Fibroblast of gingiva (primary cell): ENCODE data around the gene ALDOB.

Experiments used
- DNase-seq: peaks from one replicate; pipeline ENCODE4 v3.0.0-alpha.2; 2011; ENCODE audit warnings: low read depth

ALDOB gene

GRCh38 chr9:101455656-101456240 lies 20.2 kb upstream of the ALDOB start:
- peak; percentile 18 for DNase-seq

- peak; percentile 18 for DNase-seq
Observed at GRCh38 chr9:101453776-101454570, 18.4 kb upstream of the ALDOB start.

- no peak for DNase-seq
Observed at GRCh38 chr9:101451498-101451897, 15.9 kb upstream of the ALDOB start.

- no peak for DNase-seq
Observed at GRCh38 chr9:101450931-101451330, 15.4 kb upstream of the ALDOB start.

GRCh38 chr9:101449071-101449721 lies 13.6 kb upstream of the ALDOB start:
- DNase-seq, result peak; percentile 35

- DNase-seq, result no peak
Observed at GRCh38 chr9:101448680-101449070, 13.1 kb upstream of the ALDOB start.

GRCh38 chr9:101446732-101447131 lies 11.2 kb upstream of the ALDOB start:
- no peak for DNase-seq

GRCh38 chr9:101445353-101446029 lies 9.9 kb upstream of the ALDOB start:
- no peak for DNase-seq

GRCh38 chr9:101443364-101443771 lies 7.8 kb upstream of the ALDOB start:
- DNase-seq, result no peak

- no peak for DNase-seq
Observed at GRCh38 chr9:101442736-101443135, 7.2 kb upstream of the ALDOB start.

- DNase-seq, result no peak
Observed at GRCh38 chr9:101442318-101442717, 6.7 kb upstream of the ALDOB start.

GRCh38 chr9:101440714-101441230 lies 5.2 kb upstream of the ALDOB start:
- DNase-seq, result no peak

- no peak for DNase-seq
Observed at GRCh38 chr9:101438523-101438922, 2.9 kb upstream of the ALDOB start.

- DNase-seq, result no peak
Observed at GRCh38 chr9:101437806-101438232, 2.2 kb upstream of the ALDOB start.

- DNase-seq, result no peak
Observed at GRCh38 chr9:101434998-101435397, 576 bp downstream of the ALDOB start.

- no peak for DNase-seq
Observed at GRCh38 chr9:101433229-101433628, 2.3 kb downstream of the ALDOB start.

- no peak for DNase-seq
Observed at GRCh38 chr9:101432740-101433139, 2.8 kb downstream of the ALDOB start.

- DNase-seq, result no peak
Observed at GRCh38 chr9:101432171-101432570, 3.4 kb downstream of the ALDOB start.

- no peak for DNase-seq
Observed at GRCh38 chr9:101429736-101430135, 5.8 kb downstream of the ALDOB start.

GRCh38 chr9:101428909-101429308 lies 6.7 kb downstream of the ALDOB start:
- no peak for DNase-seq

GRCh38 chr9:101427957-101428655 lies 7.5 kb downstream of the ALDOB start:
- DNase-seq, result no peak

- no peak for DNase-seq
Observed at GRCh38 chr9:101427358-101427757, 8.2 kb downstream of the ALDOB start.
